ENCODE measurements around the gene PRRG2.
A peak's percentile ranks its signal among the peaks of the same experiment; 100 is the strongest.

Gene PRRG2

GRCh38 chr19:49557641-49558325 lies 23.3 kb upstream of the PRRG2 start:
- DNase-seq (ENCODE audit: low read depth), result no peak

GRCh38 chr19:49558591-49558990 lies 22.5 kb upstream of the PRRG2 start:
- DNase-seq (ENCODE audit: low read depth), result no peak

GRCh38 chr19:49559443-49559842 lies 21.7 kb upstream of the PRRG2 start:
- no peak for DNase-seq (ENCODE audit: low read depth)

- DNase-seq (ENCODE audit: low read depth), result no peak
These were observed 21.2 kb upstream of the PRRG2 start for GRCh38 chr19:49559928-49560327.

GRCh38 chr19:49560358-49560900 lies 20.7 kb upstream of the PRRG2 start:
- DNase-seq (ENCODE audit: low read depth), result no peak

- no peak for DNase-seq (ENCODE audit: low read depth)
These were observed 16.5 kb upstream of the PRRG2 start for GRCh38 chr19:49564616-49565045.

- DNase-seq (ENCODE audit: low read depth), result no peak
These were observed 15.9 kb upstream of the PRRG2 start for GRCh38 chr19:49565261-49565660.

GRCh38 chr19:49566302-49566701 lies 14.8 kb upstream of the PRRG2 start:
- DNase-seq (ENCODE audit: low read depth), result no peak

GRCh38 chr19:49567861-49568441 lies 13.2 kb upstream of the PRRG2 start:
- DNase-seq (ENCODE audit: low read depth), result no peak

- DNase-seq (ENCODE audit: low read depth), result peak; percentile 58
These were observed 10.8 kb upstream of the PRRG2 start for GRCh38 chr19:49570138-49570856.

GRCh38 chr19:49570997-49571676 lies 10.0 kb upstream of the PRRG2 start:
- DNase-seq (ENCODE audit: low read depth), result no peak

- DNase-seq (ENCODE audit: low read depth), result no peak
These were observed 8.1 kb upstream of the PRRG2 start for GRCh38 chr19:49573009-49573408.

GRCh38 chr19:49573425-49573824 lies 7.7 kb upstream of the PRRG2 start:
- DNase-seq (ENCODE audit: low read depth), result no peak

- no peak for DNase-seq (ENCODE audit: low read depth)
These were observed 6.8 kb upstream of the PRRG2 start for GRCh38 chr19:49574206-49574755.

GRCh38 chr19:49579193-49579592 lies 1.9 kb upstream of the PRRG2 start:
- DNase-seq (ENCODE audit: low read depth), result no peak

GRCh38 chr19:49579947-49580263 lies 1.2 kb upstream of the PRRG2 start:
- DNase-seq (ENCODE audit: low read depth), result no peak

GRCh38 chr19:49580264-49581006 lies 681 bp upstream of the PRRG2 start, which contains the start of gene NOSIP:
Gene NOSIP, minus strand, starts transcription at chr19:49580556. Its CDS starts 19,865 bp downstream, at chr19:49560691.
- DNase-seq (ENCODE audit: low read depth), result peak; percentile 86

GRCh38 chr19:49583239-49583638 lies 2.1 kb downstream of the PRRG2 start:
- DNase-seq (ENCODE audit: low read depth), result no peak

GRCh38 chr19:49585023-49585422 lies 3.9 kb downstream of the PRRG2 start:
- DNase-seq (ENCODE audit: low read depth), result no peak

- DNase-seq (ENCODE audit: low read depth), result no peak
These were observed 6.1 kb downstream of the PRRG2 start for GRCh38 chr19:49587227-49587626.

- no peak for DNase-seq (ENCODE audit: low read depth)
These were observed 7.4 kb downstream of the PRRG2 start for GRCh38 chr19:49588365-49589122.

Data from HS-5 (cell line).